Panc1 (cell line): ENCODE results near the gene NTN3. TPM values are rescaled to one million over a fixed set of nuclear protein-coding genes. Genes with fewer than 3 reads are reported as not detected.

Experiments
- ATAC-seq: fragments of 200-7000 bp; cut with Tn5 transposase; 2 replicates; pipeline ENCODE4 v1.9.1; 2020; ENCODE audit warnings: mild to moderate bottlenecking, moderate library complexity
- BruUV-seq: library from RNA; stranded (reverse); fragments of 400-500 nt; replicated peaks from 2 replicates; lab custom pipeline; 2021; lab: Mats Ljungman, UMichigan
- CTCF ChIA-PET: fragments of 300-600 bp; sonication (Branson Sonifier 250); formaldehyde crosslinking; loops from one replicate; lab custom pipeline; 2022; ENCODE audit warnings: antibody characterized with exemption; lab: Charles Lee
- POLR2A ChIA-PET: fragments of 300-600 bp; sonication (Branson Sonifier 250); formaldehyde crosslinking; loops from one replicate; lab custom pipeline; 2022; ENCODE audit warnings: antibody characterized with exemption; lab: Charles Lee
- DNase-seq: peaks from one replicate; pipeline ENCODE4 v3.0.0-alpha.2; 2010; ENCODE audit warnings: low read depth, low spot score
- H3K27ac ChIP-seq: 2 replicates; pipeline ENCODE4 v1.5.1; 2011; ENCODE audit warnings: mild to moderate bottlenecking, low read length, inconsistent platforms
- H3K27me3 ChIP-seq: fragments of 200-500 bp; sonication (Bioruptor generic); 2 replicates; pipeline ENCODE4 v1.6.0; 2014; ENCODE audit warnings: low read length, inconsistent platforms; ENCODE audit not compliant: control insufficient read depth, insufficient read depth
- H3K36me3 ChIP-seq: fragments of 200-500 bp; sonication (Bioruptor generic); 2 replicates; pipeline ENCODE4 v1.5.1; 2014; ENCODE audit warnings: inconsistent platforms, mild to moderate bottlenecking, low read length, moderate library complexity; ENCODE audit not compliant: control insufficient read depth, insufficient read depth
- H3K4me1 ChIP-seq: 2 replicates; pipeline ENCODE4 v1.5.1; 2011; ENCODE audit warnings: inconsistent platforms, mild to moderate bottlenecking, low read length, moderate library complexity; ENCODE audit not compliant: control insufficient read depth, insufficient read depth
- H3K4me3 ChIP-seq, 2 experiments: 2 replicates each; pipeline ENCODE4 v1.5.1; 2011 to 2012; ENCODE audit warnings: low read depth in 2 of 2, low read length in 2 of 2, mild to moderate bottlenecking in 2 of 2, inconsistent platforms in 1 of 2, moderate library complexity in 1 of 2
- H3K9me3 ChIP-seq: fragments of 200-500 bp; sonication (Bioruptor generic); 2 replicates; pipeline ENCODE4 v1.5.1; 2014; ENCODE audit warnings: low read depth, mild to moderate bottlenecking, inconsistent platforms, low read length, moderate library complexity; ENCODE audit not compliant: control insufficient read depth, insufficient read depth
- POLR2AphosphoS5 ChIP-seq: IDR thresholded peaks from 2 replicates; pipeline ENCODE4 v1.6.1; 2012; ENCODE audit warnings: mild to moderate bottlenecking, low read depth, low read length, moderate library complexity
- SIN3A ChIP-seq: IDR thresholded peaks from 2 replicates; pipeline ENCODE4 v1.6.1; 2012; ENCODE audit warnings: low read depth, mild to moderate bottlenecking, low read length, moderate library complexity, borderline replicate concordance; ENCODE audit not compliant: insufficient read depth
- TCF7L2 ChIP-seq: IDR thresholded peaks from 2 replicates; pipeline ENCODE4 v1.6.1; 2011; ENCODE audit warnings: mild to moderate bottlenecking, low read depth, low read length, inconsistent platforms
- in situ Hi-C: cut with HindIII; loops from 2 replicates; pipeline ENCODE4 v1.10.0; 2016; ENCODE audit warnings: low sequenced_read_pairs, low pct_unique_long_range_greater_than_20kb
- intact Hi-C: fragments of 100-400 bp; cut with micrococcal nuclease; formaldehyde crosslinking; loops from one replicate; pipeline ENCODE4 v1.10.0; 2022; ENCODE audit not compliant: unreplicated experiment
- total RNA-seq: library from RNA; stranded (reverse); gene quantifications from one replicate; pipeline ENCODE4 v1.2.1, GENCODE V29; 2021; ENCODE audit not compliant: unreplicated experiment
- TF ChIP-seq, protein P1 (sequence below), 2 experiments: IDR thresholded peaks; 2 replicates each; pipeline ENCODE4 v1.6.1; 2011 to 2012; ENCODE audit warnings: low read depth in 2 of 2, control low read depth in 1 of 2, low read length in 1 of 2, mild to moderate bottlenecking in 1 of 2, moderate library complexity in 1 of 2; ENCODE audit not compliant: insufficient read depth in 1 of 2
- TF ChIP-seq, protein P2 (sequence below): fragments of 450-650 bp; IDR thresholded peaks from 2 replicates; pipeline ENCODE4 v1.5.1; 2017; ENCODE audit warnings: mild to moderate bottlenecking

NTN3 gene
- total RNA-seq, 1 experiment from 2014 or later: 3.2 TPM

DNA sequence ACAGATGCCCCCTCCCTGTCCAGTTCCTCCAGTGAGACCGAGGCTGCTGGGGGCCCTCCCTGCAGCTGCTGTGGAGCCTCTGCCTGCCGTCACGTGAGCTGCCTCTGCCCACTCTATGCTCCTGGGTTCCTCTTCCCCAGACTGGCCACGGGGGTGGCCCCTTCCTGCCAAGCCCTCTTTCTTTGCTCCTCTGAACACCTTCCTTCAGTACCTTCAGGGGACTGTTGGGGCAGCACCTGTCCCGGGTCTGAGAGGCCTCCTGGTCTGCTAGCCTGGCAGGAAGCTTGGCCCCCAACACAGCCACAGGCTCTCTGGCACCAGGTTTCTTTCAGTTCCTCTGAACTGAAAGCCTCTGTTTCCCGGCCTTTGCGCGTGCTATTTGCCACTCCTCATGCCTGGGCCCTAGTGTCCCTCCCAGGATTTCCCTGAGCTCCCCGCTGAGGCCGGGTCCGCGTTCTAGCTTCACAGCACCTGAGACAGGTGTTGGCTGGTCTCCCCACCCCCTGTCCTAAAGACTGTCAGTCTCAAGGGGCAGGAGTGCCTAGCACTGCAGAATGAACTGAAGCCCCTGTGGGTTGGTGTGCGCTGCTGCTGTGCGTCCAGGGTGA is 36.1 kb downstream of the NTN3 start:
- TF ChIP-seq SIN3A (no peak), TCF7L2 (no peak), POLR2AphosphoS5 (no peak)
- TF ChIP-seq, protein P1, sequence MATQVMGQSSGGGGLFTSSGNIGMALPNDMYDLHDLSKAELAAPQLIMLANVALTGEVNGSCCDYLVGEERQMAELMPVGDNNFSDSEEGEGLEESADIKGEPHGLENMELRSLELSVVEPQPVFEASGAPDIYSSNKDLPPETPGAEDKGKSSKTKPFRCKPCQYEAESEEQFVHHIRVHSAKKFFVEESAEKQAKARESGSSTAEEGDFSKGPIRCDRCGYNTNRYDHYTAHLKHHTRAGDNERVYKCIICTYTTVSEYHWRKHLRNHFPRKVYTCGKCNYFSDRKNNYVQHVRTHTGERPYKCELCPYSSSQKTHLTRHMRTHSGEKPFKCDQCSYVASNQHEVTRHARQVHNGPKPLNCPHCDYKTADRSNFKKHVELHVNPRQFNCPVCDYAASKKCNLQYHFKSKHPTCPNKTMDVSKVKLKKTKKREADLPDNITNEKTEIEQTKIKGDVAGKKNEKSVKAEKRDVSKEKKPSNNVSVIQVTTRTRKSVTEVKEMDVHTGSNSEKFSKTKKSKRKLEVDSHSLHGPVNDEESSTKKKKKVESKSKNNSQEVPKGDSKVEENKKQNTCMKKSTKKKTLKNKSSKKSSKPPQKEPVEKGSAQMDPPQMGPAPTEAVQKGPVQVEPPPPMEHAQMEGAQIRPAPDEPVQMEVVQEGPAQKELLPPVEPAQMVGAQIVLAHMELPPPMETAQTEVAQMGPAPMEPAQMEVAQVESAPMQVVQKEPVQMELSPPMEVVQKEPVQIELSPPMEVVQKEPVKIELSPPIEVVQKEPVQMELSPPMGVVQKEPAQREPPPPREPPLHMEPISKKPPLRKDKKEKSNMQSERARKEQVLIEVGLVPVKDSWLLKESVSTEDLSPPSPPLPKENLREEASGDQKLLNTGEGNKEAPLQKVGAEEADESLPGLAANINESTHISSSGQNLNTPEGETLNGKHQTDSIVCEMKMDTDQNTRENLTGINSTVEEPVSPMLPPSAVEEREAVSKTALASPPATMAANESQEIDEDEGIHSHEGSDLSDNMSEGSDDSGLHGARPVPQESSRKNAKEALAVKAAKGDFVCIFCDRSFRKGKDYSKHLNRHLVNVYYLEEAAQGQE (IDR thresholded peaks at IDR 0.05; ENCODE audit: insufficient read depth in 1 of 2, low read depth in 2 of 2, low read length in 1 of 2): no peak
- TF ChIP-seq, protein P2, sequence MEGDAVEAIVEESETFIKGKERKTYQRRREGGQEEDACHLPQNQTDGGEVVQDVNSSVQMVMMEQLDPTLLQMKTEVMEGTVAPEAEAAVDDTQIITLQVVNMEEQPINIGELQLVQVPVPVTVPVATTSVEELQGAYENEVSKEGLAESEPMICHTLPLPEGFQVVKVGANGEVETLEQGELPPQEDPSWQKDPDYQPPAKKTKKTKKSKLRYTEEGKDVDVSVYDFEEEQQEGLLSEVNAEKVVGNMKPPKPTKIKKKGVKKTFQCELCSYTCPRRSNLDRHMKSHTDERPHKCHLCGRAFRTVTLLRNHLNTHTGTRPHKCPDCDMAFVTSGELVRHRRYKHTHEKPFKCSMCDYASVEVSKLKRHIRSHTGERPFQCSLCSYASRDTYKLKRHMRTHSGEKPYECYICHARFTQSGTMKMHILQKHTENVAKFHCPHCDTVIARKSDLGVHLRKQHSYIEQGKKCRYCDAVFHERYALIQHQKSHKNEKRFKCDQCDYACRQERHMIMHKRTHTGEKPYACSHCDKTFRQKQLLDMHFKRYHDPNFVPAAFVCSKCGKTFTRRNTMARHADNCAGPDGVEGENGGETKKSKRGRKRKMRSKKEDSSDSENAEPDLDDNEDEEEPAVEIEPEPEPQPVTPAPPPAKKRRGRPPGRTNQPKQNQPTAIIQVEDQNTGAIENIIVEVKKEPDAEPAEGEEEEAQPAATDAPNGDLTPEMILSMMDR: no peak
- ChIA-PET POLR2A (no interaction called here), CTCF (no interaction called here)
- ATAC-seq (0 out of 2 replicates have a peak, but pooled peaks have one; percentile 36), DNase-seq (no peak)
- Histone ChIP-seq H3K9me3 (no peaks in the 10 kb centered on the region), H3K36me3 (no peaks in the 10 kb centered on the region; the same call in 1 of the 2 replicates), H3K4me3 (no peak overlapping the region), H3K4me1 (peaks cover 10% of the 10 kb centered on the region), H3K27ac (no peak overlapping the region), H3K27me3 (no peaks in the 10 kb centered on the region)
- no TSS peak for BruUV-seq
- intact Hi-C loops (no loop called here), in situ Hi-C loops (no loop called here)

DNA sequence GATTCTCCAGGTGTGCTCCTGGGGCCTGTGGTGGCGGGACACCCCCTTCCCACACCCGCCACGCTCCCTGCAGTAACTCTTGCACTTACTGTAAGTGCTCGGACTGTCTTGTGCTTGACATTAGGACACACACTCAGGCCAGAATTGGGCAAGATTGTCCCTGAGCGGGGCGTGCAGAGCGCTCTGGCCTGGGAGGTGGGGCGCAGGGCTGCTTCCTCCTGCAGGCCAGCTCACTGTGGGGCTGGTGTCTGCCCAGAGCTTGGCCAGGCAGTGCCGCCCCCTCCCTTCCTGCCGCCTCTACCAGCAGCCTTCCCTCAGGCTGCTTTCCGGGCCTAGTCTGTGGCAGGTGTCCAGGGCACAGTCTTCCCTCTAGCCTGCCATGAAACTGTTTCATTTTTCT is 36.6 kb downstream of the NTN3 start:
- no peaks in the 10 kb centered on the region; the same call in 1 of the 2 replicates for H3K36me3 ChIP-seq
- no peak for DNase-seq
- ATAC-seq: no peak; the same call in 1 of the 2 replicates
- in situ Hi-C loops (no loop called here), intact Hi-C loops (no loop called here)
- ChIA-PET CTCF (no interaction called here), POLR2A (no interaction called here)
- peaks cover 5% of the 10 kb centered on the region for H3K4me1 ChIP-seq
- TF ChIP-seq, protein P1 (IDR thresholded peaks at IDR 0.05; ENCODE audit: insufficient read depth in 1 of 2, low read depth in 2 of 2, low read length in 1 of 2): no peak
- no peak for TF ChIP-seq TCF7L2
- TF ChIP-seq, protein P2: no peak
- no peak for TF ChIP-seq POLR2AphosphoS5
- TF ChIP-seq SIN3A: no peak
- H3K27ac ChIP-seq: no peak overlapping the region
- H3K27me3 ChIP-seq: no peaks in the 10 kb centered on the region
- no peak overlapping the region for H3K4me3 ChIP-seq
- no TSS peak for BruUV-seq
- H3K9me3 ChIP-seq: no peaks in the 10 kb centered on the region
